Calu3 (cell line): Measurements from ENCODE around the gene HECA. TPM values are rescaled to one million over a fixed set of nuclear protein-coding genes. Genes with fewer than 3 reads are reported as not detected.

Experiments
- Bru-seq: library from RNA; stranded (reverse); fragments of 400-500 nt; gene quantifications from one replicate; lab custom pipeline; 2021; lab: Mats Ljungman, UMichigan
- BruChase-seq, 2 experiments: library from RNA; stranded (reverse); fragments of 400-500 nt; gene quantifications; one replicate each; lab custom pipeline; 2021; lab: Mats Ljungman, UMichigan
- BruUV-seq: library from RNA; stranded (reverse); fragments of 400-500 nt; replicated peaks from 2 replicates; lab custom pipeline; 2021; lab: Mats Ljungman, UMichigan
- CTCF ChIA-PET: fragments of 300-600 bp; sonication (Branson Sonifier 250); formaldehyde crosslinking; loops from one replicate; lab custom pipeline; 2022; ENCODE audit warnings: antibody characterized with exemption; lab: Charles Lee
- DNase-seq: peaks from one replicate; pipeline ENCODE4 v3.0.0; 2022
- H3K27ac Mint-ChIP-seq: one replicate; pipeline ENCODE4 v1.8.0; 2022; ENCODE audit warnings: mixed read lengths; ENCODE audit not compliant: unreplicated experiment
- H3K27me3 Mint-ChIP-seq: one replicate; pipeline ENCODE4 v1.8.0; 2022; ENCODE audit warnings: mixed read lengths; ENCODE audit not compliant: unreplicated experiment
- H3K36me3 Mint-ChIP-seq: one replicate; pipeline ENCODE4 v1.8.0; 2022; ENCODE audit warnings: mild to moderate bottlenecking, moderate library complexity, mixed read lengths; ENCODE audit not compliant: insufficient read depth, unreplicated experiment
- H3K4me1 Mint-ChIP-seq: one replicate; pipeline ENCODE4 v1.8.0; 2022; ENCODE audit warnings: mild to moderate bottlenecking, low read depth, mixed read lengths; ENCODE audit not compliant: unreplicated experiment
- H3K4me3 Mint-ChIP-seq: one replicate; pipeline ENCODE4 v1.8.0; 2022; ENCODE audit warnings: mild to moderate bottlenecking, low read depth, moderate library complexity, mixed read lengths; ENCODE audit not compliant: unreplicated experiment
- H3K9me3 Mint-ChIP-seq: one replicate; pipeline ENCODE4 v1.8.0; 2022; ENCODE audit warnings: low read depth, mixed read lengths; ENCODE audit not compliant: unreplicated experiment
- intact Hi-C: fragments of 100-400 bp; cut with micrococcal nuclease; formaldehyde crosslinking; loops from one replicate; pipeline ENCODE4 v1.10.0; 2022; ENCODE audit not compliant: unreplicated experiment
- long read RNA-seq: library from polyadenylated mRNA; stranded (forward); transcript quantifications from one replicate; pipeline ENCODE4 v2.0.0, GENCODE V29; 2022
- total RNA-seq: library from RNA; stranded (reverse); gene quantifications from 2 replicates; pipeline ENCODE4 v1.2.3, GENCODE V29; 2022
- TF ChIP-seq, protein P1 (sequence below): fragments of 200-600 bp; IDR thresholded peaks from one replicate; pipeline ENCODE4 v1.8.0; 2022; ENCODE audit warnings: antibody characterized with exemption; ENCODE audit not compliant: unreplicated experiment

Gene HECA, protein sequence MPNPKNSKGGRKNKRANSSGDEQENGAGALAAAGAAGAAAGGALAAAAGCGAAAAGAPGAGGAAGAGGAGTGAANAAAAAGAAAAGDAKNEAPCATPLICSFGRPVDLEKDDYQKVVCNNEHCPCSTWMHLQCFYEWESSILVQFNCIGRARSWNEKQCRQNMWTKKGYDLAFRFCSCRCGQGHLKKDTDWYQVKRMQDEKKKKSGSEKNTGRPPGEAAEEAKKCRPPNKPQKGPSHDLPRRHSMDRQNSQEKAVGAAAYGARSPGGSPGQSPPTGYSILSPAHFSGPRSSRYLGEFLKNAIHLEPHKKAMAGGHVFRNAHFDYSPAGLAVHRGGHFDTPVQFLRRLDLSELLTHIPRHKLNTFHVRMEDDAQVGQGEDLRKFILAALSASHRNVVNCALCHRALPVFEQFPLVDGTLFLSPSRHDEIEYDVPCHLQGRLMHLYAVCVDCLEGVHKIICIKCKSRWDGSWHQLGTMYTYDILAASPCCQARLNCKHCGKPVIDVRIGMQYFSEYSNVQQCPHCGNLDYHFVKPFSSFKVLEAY
- total RNA-seq, result 7.1 and 7.5 TPM in 2 replicates
- percentile 58 among the genes with signal in this experiment for Bru-seq, nascent RNA
- BruChase-seq, experiment 1, labeled RNA remaining after a 6-hour chase, result percentile 59 among the genes with signal in this experiment
- BruChase-seq, experiment 2, labeled RNA remaining after a 2-hour chase, result percentile 62 among the genes with signal in this experiment
- long read RNA-seq, full-length matches to known transcripts, result 2 of 8 reads
- long read RNA-seq, partial matches to known transcripts, result 0 of 8 reads
- long read RNA-seq, other reads (novel, unspliced or antisense), result 6 of 8 reads

GRCh38 chr6:139134817-139135577 lies at the start of gene HECA:
Gene HECA (plus strand): TSS chr6:139135080. CDS start chr6:139135397, 317 bp downstream.
- Mint-ChIP-seq H3K4me1 (no peaks in the 10 kb centered on the region), H3K4me3 (peak within 1 kb of the TSS; percentile 77), H3K27ac (peak within 1 kb of the TSS; percentile 68), H3K9me3 (no peaks in the 10 kb centered on the region), H3K27me3 (no peaks in the 10 kb centered on the region), H3K36me3 (peaks cover 19% of the 10 kb centered on the region)
- TF ChIP-seq, protein P1, sequence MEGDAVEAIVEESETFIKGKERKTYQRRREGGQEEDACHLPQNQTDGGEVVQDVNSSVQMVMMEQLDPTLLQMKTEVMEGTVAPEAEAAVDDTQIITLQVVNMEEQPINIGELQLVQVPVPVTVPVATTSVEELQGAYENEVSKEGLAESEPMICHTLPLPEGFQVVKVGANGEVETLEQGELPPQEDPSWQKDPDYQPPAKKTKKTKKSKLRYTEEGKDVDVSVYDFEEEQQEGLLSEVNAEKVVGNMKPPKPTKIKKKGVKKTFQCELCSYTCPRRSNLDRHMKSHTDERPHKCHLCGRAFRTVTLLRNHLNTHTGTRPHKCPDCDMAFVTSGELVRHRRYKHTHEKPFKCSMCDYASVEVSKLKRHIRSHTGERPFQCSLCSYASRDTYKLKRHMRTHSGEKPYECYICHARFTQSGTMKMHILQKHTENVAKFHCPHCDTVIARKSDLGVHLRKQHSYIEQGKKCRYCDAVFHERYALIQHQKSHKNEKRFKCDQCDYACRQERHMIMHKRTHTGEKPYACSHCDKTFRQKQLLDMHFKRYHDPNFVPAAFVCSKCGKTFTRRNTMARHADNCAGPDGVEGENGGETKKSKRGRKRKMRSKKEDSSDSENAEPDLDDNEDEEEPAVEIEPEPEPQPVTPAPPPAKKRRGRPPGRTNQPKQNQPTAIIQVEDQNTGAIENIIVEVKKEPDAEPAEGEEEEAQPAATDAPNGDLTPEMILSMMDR, result no peak
- peak; percentile 96 for DNase-seq
- CTCF ChIA-PET, result interaction anchor here (0.6 kb wide), 2 partner anchors 181 to 929 kb away, joined by 3 to 4 read pairs; no protein-coding TSS in a partner anchor
- no TSS peak for BruUV-seq
- intact Hi-C loops, result no loop called here

- H3K4me3 Mint-ChIP-seq, result no peak overlapping the region
- H3K9me3 Mint-ChIP-seq, result peaks cover 5% of the 10 kb centered on the region
- peaks cover 24% of the 10 kb centered on the region for H3K27me3 Mint-ChIP-seq
- BruUV-seq, result no TSS peak
- H3K27ac Mint-ChIP-seq, result no peak overlapping the region
- CTCF ChIA-PET, result no interaction called here
- H3K4me1 Mint-ChIP-seq, result no peaks in the 10 kb centered on the region
- no peaks in the 10 kb centered on the region for H3K36me3 Mint-ChIP-seq
- no peak for DNase-seq
- intact Hi-C loops, result no loop called here
- TF ChIP-seq, protein P1, result no peak
These were observed 43.1 kb upstream of the HECA start for GRCh38 chr6:139091826-139092225.

DNA sequence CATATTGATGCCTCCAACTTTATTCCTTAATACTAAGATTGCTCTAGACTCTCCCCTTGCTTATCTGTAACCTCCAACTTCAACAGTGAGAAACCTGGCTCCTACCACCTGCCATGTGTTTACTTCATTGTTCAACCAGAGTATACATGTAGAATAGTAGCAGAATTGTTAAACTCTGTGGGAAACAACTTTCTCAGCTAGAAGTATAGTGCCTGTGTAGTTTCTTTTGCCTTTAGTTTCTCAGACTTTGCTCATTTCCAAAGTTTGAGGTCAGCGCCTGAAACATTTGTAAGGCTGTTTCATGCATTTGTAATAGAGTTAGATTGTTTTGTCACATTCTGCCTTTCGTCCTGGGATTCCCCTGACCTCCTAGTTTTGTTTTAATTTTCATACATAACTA lies 34.9 kb upstream of the HECA start:
- DNase-seq, result no peak
- Mint-ChIP-seq H3K27ac (no peak overlapping the region), H3K27me3 (no peaks in the 10 kb centered on the region), H3K36me3 (no peaks in the 10 kb centered on the region), H3K9me3 (no peaks in the 10 kb centered on the region), H3K4me3 (no peak overlapping the region), H3K4me1 (no peaks in the 10 kb centered on the region)
- intact Hi-C loops, result no loop called here
- CTCF ChIA-PET, result no interaction called here
- no TSS peak for BruUV-seq
- TF ChIP-seq, protein P1, result no peak

- CTCF ChIA-PET, result no interaction called here
- Mint-ChIP-seq H3K36me3 (no peaks in the 10 kb centered on the region), H3K4me3 (no peak overlapping the region), H3K27me3 (no peaks in the 10 kb centered on the region), H3K4me1 (no peaks in the 10 kb centered on the region), H3K9me3 (no peaks in the 10 kb centered on the region), H3K27ac (no peak overlapping the region)
- TF ChIP-seq, protein P1, result no peak
- BruUV-seq, result no TSS peak
- no peak for DNase-seq
- intact Hi-C loops, result no loop called here
These were observed 27.8 kb upstream of the HECA start for GRCh38 chr6:139107051-139107450.
